Stimulated activated naive CD4-positive, alpha-beta T cell (primary cell): Measurements from ENCODE around the gene FGF22.
"Not testable (repeated sequence)": the region's sequence is repeated elsewhere in the genome, so short reads cannot be mapped to it uniquely, and the experiment has no call there.

Source experiments
- DNase-seq, 6 experiments: peaks; one replicate each; lab custom pipeline; 2025; lab: John Stamatoyannopoulos, UW

Gene FGF22

GRCh38 chr19:658916-659839 lies 19.5 kb downstream of the FGF22 start:
- DNase-seq: no peak

- no peak for DNase-seq
Measured at GRCh38 chr19:660793-661426, 21.2 kb downstream of the FGF22 start.

- DNase-seq: peak; percentile 47 to 72 (median 58)
Measured at GRCh38 chr19:661427-662196, 21.9 kb downstream of the FGF22 start.

- peak; percentile 46 to 71 (median 60) for DNase-seq
Measured at GRCh38 chr19:662207-662961, 22.7 kb downstream of the FGF22 start.

- peak; percentile 81 to 96 (median 91) for DNase-seq
Measured at GRCh38 chr19:662962-663681, 23.4 kb downstream of the FGF22 start, which contains the start of gene RNF126. Gene RNF126, minus strand, starts transcription at chr19:663214. Its CDS starts 93 bp downstream, at chr19:663121.

GRCh38 chr19:663682-664117 lies 24.0 kb downstream of the FGF22 start:
- DNase-seq: no peak

GRCh38 chr19:664913-665443 lies 25.3 kb downstream of the FGF22 start:
- DNase-seq: peak; percentile 52 to 83 (median 76)

- not testable (repeated sequence) for DNase-seq
Measured at GRCh38 chr19:666985-667573, 27.4 kb downstream of the FGF22 start.

- not testable (repeated sequence) for DNase-seq
Measured at GRCh38 chr19:668675-669434, 29.2 kb downstream of the FGF22 start.

- DNase-seq: no peak
Measured at GRCh38 chr19:670609-671075, 31.0 kb downstream of the FGF22 start.

GRCh38 chr19:674282-675151 lies 34.8 kb downstream of the FGF22 start:
- no peak for DNase-seq

- no peak for DNase-seq
Measured at GRCh38 chr19:676007-676338, 36.3 kb downstream of the FGF22 start.

GRCh38 chr19:676339-677105 lies 36.8 kb downstream of the FGF22 start, which contains the start of gene FSTL3:
Gene FSTL3, plus strand, starts transcription at chr19:676392. Its CDS starts 32 bp downstream, at chr19:676424.
- no peak for DNase-seq

- no peak for DNase-seq
Measured at GRCh38 chr19:677201-677600, 37.5 kb downstream of the FGF22 start.

GRCh38 chr19:677601-678436 lies 38.1 kb downstream of the FGF22 start:
- no peak for DNase-seq

GRCh38 chr19:678791-679388 lies 39.2 kb downstream of the FGF22 start:
- DNase-seq: no peak
